ENCODE measurements around the gene GAN. TPM values are rescaled to one million over a fixed set of nuclear protein-coding genes. Genes with fewer than 3 reads are reported as not detected.

Gene GAN
- total RNA-seq, 3 donors from 2014 or later, result 15.5 to 23.2 (median 21.1) TPM

- no peak for DNase-seq
- no peaks in the 10 kb centered on the region for H3K9me3 ChIP-seq
- TF ChIP-seq, protein P1, sequence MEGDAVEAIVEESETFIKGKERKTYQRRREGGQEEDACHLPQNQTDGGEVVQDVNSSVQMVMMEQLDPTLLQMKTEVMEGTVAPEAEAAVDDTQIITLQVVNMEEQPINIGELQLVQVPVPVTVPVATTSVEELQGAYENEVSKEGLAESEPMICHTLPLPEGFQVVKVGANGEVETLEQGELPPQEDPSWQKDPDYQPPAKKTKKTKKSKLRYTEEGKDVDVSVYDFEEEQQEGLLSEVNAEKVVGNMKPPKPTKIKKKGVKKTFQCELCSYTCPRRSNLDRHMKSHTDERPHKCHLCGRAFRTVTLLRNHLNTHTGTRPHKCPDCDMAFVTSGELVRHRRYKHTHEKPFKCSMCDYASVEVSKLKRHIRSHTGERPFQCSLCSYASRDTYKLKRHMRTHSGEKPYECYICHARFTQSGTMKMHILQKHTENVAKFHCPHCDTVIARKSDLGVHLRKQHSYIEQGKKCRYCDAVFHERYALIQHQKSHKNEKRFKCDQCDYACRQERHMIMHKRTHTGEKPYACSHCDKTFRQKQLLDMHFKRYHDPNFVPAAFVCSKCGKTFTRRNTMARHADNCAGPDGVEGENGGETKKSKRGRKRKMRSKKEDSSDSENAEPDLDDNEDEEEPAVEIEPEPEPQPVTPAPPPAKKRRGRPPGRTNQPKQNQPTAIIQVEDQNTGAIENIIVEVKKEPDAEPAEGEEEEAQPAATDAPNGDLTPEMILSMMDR (IDR thresholded peaks at IDR 0.05), result no peak
- ATAC-seq, result no peak
- H3K36me3 ChIP-seq (ENCODE audit: low read depth), result no peaks in the 10 kb centered on the region
- intact Hi-C loops (cut with DNase I, micrococcal nuclease), result no loop called here
- H3K4me1 ChIP-seq (ENCODE audit: low read depth), result no peaks in the 10 kb centered on the region
- no peak overlapping the region for H3K4me3 ChIP-seq
These were observed 69.2 kb downstream of the GAN start for GRCh38 chr16:81384006-81384405.

GRCh38 chr16:81385031-81385756 is 70.4 kb downstream of the GAN start:
- ATAC-seq (no peak), DNase-seq (no peak)
- intact Hi-C loops (cut with DNase I, micrococcal nuclease), result no loop called here

GRCh38 chr16:81388357-81388756 is 73.6 kb downstream of the GAN start:
- H3K4me3 ChIP-seq, result no peak overlapping the region
- H3K9me3 ChIP-seq, result no peaks in the 10 kb centered on the region
- DNase-seq, result no peak
- intact Hi-C loops (cut with DNase I, micrococcal nuclease), result no loop called here
- H3K4me1 ChIP-seq (ENCODE audit: low read depth), result no peaks in the 10 kb centered on the region
- TF ChIP-seq, protein P1 (IDR thresholded peaks at IDR 0.05), result no peak
- no peak for ATAC-seq
- no peaks in the 10 kb centered on the region for H3K36me3 ChIP-seq (ENCODE audit: low read depth)

More at GRCh38 chr16:81385031-81385756, 70.4 kb downstream of the GAN start:
- TF ChIP-seq, protein P1 (IDR thresholded peaks at IDR 0.05), result no peak
- Histone ChIP-seq H3K36me3 (ENCODE audit: low read depth) (no peaks in the 10 kb centered on the region), H3K4me3 (no peak overlapping the region), H3K4me1 (ENCODE audit: low read depth) (no peaks in the 10 kb centered on the region), H3K9me3 (no peaks in the 10 kb centered on the region)

DNA sequence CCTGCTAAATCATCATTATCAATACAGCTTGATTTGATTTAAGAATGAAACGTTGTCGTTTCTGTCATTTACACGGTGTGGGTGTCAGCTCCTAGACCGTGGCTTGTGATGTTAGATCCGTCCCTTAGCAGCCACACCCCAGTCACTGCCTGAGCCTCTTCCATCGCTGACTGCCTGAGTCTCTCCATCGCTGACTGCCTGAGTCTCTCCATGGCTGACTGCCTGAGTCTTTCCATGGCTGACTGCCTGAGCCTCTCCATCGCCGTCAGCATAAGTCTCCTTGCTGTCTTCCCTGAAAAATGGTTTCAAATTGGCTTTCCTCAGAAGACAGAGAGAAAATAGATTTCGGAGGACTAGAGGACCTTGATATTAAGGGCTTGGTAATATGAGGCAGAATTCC is 76.1 kb downstream of the GAN start:
- TF ChIP-seq, protein P1 (IDR thresholded peaks at IDR 0.05), result no peak
- intact Hi-C loops (cut with DNase I, micrococcal nuclease), result no loop called here
- H3K9me3 ChIP-seq, result no peaks in the 10 kb centered on the region
- DNase-seq (no peak), ATAC-seq (no peak)
- no peaks in the 10 kb centered on the region for H3K36me3 ChIP-seq (ENCODE audit: low read depth)
- H3K4me1 ChIP-seq (ENCODE audit: low read depth), result no peaks in the 10 kb centered on the region
- no peak overlapping the region for H3K4me3 ChIP-seq

- ATAC-seq (no peak), DNase-seq (no peak)
- intact Hi-C loops (cut with DNase I, micrococcal nuclease), result no loop called here
- H3K4me1 ChIP-seq (ENCODE audit: low read depth), result no peaks in the 10 kb centered on the region
- H3K4me3 ChIP-seq, result no peak overlapping the region
- no peaks in the 10 kb centered on the region for H3K36me3 ChIP-seq (ENCODE audit: low read depth)
- TF ChIP-seq, protein P1 (IDR thresholded peaks at IDR 0.05), result no peak
- H3K9me3 ChIP-seq, result no peaks in the 10 kb centered on the region
These were observed 77.2 kb downstream of the GAN start for GRCh38 chr16:81392011-81392410.
